Stimulated activated CD4-positive, alpha-beta T cell treated with anti-CD3 and anti-CD28 coated beads, Interleukin-2, amount 100 ng/mL, for 4 hours (primary cell): ENCODE measurements around the gene ENAH.
"Not testable (repeated sequence)": the region's sequence is repeated elsewhere in the genome, so short reads cannot be mapped to it uniquely, and the experiment has no call there.

Experiments
- DNase-seq: peaks from one replicate; pipeline ENCODE4 v3.0.0-alpha.2; 2020; ENCODE audit warnings: low read depth

ENAH gene

DNA sequence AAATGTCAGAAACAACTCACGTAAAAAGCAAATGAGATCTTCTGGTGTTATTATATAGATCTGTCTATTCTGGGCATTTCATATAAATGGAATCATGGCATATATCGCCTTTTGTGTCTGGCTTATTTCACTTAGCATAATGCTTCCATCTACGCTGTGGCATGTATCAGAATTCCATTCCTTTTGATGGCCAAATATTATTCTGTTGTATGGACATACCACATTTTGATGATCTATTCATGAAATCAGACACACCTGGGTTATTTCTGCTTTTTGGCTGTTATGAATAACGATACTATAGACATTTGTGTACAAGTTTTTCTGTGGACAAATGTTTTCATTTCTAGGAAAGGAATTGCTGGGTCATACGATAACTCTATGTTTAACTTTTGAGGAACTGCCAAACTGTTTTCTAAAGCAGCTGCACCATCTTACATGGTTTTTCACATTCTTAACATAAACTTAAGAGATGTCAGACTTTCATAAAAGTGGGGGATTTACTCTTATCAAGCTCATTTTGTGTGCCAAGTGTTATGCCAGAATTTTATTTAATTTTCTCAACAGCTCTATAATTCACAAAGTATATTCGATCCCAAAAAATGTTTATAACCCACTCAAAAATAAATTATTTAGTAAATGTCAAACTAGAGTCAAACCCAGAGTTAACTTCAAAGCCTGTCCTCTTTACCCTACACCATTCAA, 7.6 kb downstream of the ENAH start:
- DNase-seq: no peak

DNA sequence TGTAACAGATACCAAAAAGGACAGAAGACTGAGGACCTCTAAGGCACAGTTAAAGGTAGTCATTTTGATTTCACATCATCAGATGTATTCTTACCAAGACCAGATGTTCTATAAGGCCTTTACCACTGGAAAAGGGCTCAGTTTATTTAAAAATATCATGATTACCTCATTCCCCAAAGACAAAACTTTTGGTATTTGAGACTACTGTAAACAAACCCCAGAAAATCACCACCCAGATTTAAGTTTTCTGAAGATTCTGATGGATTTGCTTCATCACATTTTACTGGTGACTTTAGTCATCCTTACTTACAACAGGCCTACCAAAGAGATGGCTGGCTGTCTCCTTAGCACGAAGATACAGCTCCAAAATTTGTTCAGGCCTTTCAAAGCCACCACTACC, 8.3 kb downstream of the ENAH start:
- no peak for DNase-seq

DNA sequence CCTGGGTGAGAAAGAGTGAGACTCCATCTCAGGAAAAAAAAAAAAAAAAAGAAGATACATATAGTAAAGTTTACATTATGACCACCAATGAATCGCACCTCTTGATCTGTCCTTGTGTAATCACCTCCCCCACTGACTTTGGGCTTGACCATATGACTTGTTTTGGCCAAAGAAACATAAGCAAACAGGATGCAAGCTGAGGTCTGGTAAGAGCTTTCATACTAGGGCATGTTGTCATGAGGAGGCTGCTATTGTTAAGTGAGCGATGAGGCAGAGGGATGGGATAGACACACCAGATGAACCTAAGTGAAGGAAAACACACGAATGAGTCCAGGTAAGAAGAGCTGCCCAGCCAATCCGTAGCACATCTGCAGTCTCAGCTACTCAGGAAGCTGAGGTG, 10.7 kb downstream of the ENAH start:
- DNase-seq: no peak

DNA sequence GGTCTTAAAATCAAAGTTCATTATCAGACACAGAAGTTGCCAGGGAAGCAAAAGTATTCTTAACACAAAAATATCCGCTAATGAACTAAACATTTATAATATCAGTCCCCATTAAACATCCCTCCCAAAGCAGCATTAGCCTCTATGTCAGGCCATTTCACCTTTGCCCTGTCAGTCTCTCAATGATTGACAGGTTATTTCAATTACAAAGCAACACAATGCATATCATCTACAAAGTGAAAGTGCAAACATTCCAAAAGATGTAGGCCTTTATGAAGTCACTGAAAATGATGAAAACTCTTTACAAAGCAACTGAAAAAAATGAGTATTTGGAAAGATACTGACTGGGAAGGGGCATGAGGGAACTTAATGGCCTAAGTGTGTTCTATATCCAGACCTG, 14.1 kb downstream of the ENAH start:
- no peak for DNase-seq

DNA sequence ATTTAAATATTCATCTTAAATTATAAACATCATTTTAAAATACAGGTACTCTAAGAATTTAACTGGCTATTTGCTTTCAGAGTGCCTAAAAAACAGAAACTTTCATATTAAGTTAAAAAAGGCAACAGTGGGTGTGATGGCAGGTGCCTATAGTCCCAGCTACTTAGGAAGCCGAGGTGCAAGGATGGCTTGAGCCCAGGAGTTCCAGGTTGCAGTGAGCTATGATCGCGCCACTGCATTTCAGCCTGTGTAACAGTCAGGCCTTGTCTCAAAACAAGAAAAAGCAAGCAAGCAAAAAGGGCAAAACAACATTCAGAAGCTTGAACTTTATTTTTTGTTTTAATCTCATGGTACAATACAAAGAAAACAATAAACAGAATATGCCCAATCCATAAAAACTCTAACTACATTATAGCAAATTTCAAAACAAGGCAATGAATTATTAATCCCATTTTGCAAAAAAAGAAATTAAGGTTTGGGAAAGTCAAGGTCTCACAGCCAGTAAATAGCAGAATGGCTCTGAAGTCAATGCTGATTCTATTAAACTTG, 15.2 kb downstream of the ENAH start:
- DNase-seq: no peak

DNA sequence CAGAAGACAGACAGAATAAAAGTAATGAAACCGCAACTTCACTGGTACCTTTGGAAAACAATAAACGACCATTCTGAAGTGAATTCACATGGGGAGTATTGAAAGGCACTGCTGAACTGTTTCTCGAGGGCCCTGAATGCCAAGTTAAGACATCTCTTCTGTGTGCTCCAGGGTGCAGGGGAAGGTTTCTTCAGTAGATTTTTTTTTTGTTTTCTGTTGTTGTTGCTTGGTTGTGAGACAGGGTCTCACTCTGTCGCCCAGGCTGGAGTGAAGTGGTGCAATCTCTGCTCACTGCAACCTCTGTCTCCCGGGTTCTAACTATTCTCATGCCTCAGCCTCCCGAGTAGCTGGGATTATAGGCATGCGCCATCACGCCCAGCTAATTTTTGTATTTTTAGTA, 15.9 kb downstream of the ENAH start:
- not testable (repeated sequence) for DNase-seq

DNA sequence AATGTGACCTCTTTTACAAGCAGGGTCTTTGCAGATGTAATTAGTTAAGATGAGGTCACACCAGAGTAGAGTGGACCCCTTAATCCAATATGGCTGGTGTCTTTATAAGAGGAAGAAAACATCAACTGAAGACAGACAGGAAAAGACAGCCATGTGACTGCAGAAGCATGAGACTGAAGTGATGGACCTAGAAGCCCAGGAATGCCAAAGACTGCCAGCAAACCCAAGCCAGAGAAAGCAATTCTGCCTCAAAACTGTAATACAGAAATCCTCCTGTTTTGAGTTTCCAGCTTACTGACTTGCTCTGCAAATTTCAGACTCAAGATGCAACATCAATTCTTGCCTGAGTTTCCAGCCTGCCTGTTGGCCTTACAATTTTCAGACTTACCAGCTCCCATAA, 17.3 kb downstream of the ENAH start:
- no peak for DNase-seq

DNA sequence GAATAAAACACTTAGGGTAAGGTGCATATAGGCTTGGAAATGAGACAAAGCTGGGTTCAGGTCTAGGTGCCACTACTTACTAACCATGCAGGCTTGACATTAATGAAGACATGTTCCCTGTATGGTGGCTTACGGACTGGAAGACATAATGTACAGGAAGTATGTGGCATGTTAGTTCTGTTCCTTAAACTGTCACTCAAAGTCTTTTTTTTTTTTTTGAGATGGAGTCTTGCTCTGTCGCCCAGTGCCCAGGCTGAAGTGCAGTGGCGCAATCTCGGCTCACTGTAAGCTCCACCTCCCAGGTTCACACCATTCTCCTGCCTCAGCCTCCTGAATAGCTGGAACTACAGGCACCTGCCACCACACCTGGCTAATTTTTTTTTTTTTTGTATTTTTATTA, 20.1 kb downstream of the ENAH start:
- not testable (repeated sequence) for DNase-seq

DNA sequence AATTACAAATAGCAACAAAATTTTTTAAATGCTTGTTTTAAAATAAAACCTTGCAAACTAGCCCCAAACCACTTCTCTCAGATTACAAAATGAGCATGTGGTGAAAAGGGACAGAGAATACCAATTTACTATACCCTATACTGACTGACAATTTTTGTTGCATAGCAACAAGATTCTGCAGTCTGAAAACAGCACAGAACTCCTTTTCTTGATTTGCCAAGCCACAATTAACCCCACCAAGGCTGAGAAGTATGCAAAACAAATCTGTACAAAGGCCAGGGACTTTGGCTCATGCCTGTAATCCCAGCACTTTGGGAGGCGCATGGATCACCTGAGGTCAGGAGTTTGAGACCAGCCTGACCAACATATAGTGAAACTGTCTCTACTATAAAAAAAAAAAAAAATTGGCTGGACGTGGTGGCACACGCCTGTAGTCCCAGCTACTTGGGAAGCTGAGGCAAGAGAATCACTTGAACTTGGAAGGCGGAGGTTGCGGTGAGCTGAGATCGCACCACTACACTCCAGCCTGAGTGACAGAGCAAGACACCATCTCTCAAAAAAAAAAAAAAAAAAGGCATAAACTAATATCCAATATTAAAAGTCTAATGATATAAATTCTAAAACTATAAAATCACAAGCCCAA, 21.8 kb downstream of the ENAH start:
- no peak for DNase-seq

DNA sequence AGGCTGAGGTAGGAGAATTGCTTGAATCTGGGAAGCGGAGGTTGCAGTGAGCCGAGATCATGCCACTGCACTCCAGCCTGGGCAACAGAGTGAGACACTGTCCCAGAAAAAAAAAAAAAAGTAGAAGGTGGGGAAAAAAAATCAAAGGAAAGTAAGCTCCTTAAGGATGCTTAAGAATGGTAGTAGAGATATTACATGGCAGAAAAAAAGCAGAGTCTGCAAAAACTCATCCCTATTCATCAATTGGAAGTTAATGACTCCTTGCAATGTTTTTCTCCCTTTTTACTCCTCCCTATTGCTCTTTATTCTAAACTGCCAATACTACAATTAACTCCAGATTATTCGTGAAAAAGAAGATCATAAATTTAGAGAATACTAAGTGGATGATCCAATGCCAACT, 23.4 kb downstream of the ENAH start:
- DNase-seq: no peak

DNA sequence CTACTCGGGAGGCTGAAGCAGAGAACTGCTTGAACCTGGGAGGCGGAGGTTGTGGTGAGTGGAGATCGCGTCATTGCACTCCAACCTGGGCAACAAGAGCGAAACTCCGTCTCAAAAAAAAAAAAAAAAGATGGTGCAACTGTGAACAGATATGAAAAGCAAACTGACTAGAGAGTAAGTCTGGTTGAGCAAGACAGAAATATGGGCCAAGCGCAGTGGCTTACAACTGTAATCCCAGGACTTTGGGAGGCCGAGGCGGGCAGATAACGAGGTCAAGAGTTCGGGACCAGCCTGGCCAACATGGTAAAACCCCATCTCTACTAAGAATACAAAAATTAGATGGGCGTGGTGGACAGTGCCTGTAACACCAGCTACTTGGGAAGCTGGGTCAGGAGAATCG, 24.1 kb downstream of the ENAH start:
- not testable (repeated sequence) for DNase-seq

DNA sequence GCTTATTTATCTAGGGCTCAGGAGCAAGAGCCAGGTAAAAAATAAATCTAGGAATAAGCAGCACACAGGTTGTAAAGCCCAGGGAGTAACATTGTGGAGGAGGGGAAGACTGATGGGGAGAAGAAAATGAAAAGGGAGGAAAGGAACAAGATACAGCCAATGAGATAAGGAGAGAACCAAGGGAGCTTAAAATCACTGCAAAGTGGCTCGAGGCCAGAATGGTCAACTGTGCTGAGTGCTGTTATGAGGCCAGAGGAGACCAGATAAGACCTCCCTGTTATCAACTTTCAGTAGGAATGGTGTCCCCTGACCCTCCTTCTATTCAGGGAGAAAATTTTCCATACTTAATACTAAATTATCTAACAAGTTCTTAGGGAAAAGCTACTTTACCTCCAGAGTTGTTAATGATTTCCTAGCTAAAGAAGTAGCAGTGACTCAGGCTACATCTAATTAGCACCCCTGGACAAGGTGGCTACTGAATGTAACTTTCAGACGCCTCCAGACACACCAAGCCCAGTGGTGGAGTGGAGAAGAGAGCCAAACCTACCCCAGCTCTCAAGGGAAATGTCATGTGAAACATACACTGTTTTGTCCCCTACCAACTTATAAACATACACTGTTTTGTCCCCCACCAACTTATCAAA, 25.5 kb downstream of the ENAH start:
- no peak for DNase-seq

DNA sequence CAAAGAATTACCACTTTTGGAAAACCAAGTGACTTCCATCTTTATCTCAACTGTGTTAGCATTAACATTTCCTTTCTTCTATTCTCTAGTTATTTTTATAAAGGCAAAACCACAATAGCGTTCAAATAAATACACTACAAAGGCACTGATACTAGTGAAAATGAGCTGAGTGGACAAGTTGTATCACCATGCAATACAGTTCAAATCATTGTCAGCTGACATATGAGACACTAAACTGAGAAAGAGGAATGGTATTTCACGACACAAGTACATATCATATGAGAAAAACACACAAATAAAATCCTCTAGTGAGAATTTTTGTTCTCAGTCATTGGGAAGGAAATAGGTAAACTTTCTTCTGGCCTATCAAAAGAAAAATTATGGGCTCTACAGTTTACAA, 26.2 kb downstream of the ENAH start:
- DNase-seq: no peak

DNA sequence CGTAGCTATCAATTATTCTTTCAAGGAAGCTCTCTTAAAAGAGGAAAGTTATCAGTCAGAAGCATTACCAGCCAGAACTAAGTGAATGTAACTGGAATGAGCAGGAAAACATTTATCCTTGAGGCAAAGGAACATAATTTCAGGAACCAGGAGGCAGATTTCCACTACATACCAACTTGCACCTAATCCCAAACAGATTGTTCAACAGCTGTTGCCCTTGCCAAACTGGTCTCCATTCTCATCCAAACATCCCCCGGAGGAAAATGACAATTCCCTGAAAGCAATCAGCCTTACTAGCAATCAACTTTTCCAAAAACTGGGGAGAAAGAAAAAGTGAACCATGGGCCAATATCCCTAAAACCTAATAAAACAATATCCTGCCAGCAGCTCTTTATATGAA, 35.0 kb downstream of the ENAH start:
- no peak for DNase-seq

DNA sequence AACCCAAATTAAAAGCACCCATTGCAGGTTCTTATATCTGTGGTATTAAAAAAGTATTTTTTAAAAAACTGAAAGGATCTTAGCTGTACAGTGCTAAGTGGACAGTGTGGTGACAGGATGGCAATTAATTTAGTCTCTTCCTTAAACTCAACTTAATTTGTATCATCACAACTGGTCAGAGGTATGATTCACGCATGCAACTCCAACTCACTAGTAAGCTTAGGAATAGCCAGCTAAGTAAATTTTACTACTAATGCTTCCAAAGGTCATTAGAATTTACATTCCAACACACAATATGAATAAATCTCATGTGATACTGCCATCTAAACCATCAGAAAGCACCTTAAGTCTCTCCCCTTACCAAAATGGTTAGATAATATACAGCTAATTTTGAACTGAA, 35.4 kb downstream of the ENAH start:
- no peak for DNase-seq

DNA sequence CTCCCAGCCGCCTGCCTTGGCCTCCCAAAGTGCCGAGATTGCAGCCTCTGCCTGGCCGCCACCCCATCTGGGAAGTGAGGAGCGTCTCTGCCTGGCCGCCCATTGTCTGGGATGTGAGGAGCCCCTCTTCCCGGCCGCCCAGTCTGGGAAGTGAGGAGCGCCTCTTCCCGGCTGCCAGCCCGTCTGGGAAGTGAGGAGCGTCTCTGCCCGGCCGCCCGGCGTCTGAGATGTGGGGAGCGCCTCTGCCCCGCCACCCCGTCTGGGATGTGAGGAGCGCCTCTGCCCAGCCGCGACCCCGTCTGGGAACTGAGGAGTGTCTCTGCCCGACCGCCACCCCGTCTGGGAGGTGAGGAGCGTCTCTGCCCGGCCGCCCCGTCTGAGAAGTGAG, 37.5 kb downstream of the ENAH start:
- not testable (repeated sequence) for DNase-seq

DNA sequence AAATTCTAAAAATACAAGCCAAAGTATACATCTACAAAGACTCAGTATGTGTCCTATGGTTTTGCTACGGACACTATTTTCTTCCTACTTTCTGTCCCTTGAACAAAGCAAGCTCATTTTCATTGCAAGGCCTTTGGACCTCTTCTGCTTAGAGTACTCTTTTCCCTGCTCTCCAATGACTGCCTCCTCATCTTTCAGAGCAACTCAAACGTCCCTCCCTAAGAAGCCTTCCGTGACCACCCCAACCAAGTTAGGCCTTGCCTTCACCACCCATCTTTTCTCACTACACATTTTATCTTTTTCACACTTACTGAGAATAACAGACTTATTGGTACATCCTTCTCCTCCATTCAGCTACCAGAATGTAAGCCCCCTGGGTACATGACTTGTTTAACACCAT, 39.9 kb downstream of the ENAH start:
- DNase-seq: no peak

DNA sequence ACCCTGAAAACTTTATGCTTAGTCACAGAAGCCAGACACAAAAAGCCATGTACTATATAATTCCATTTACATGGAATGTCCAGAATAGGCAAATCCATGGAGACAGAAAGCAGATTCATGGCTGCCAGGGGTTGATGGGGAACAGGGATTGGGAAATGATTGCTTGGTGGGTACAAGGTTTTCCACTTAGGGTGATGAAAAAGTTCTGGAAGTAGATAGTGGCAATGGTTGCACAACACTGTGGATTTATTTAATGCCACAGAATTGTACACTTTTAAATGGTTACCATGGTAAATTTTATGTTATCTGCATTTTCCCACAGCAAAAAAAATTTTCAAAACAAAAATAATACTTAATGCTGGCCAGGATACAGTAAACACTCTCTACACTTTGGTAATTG, 40.6 kb downstream of the ENAH start:
- no peak for DNase-seq

DNA sequence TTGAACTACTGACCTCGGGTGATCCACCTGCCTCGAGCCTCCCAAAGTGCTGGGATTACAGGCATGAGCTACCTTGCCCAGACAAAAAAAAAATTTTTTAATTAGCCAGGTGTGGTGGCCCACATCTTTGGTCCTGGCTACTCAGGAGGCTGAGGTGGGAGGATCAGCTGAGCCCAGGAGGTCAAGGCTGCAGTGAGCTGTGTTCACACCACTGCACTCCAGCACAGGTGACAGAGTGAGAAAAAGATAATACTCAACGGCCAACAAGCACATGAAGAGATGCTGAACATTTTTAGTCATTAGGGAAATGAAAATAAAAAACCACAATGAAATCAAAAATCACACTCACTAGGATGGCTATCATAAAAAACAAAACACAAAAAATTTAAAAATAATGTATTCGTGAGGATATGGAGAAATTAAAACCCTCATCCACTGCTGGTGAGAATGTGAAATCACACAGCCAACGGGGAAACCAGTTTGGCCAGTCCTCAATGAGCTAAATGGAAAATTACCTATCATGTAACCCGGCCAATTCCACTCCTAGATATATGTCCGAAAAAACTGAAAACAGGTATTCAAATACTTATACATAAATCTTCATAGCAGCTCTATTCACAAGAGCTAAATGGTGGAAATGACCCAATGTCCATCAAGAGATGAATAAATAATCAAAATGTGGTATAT, 41.2 kb downstream of the ENAH start:
- DNase-seq: no peak

DNA sequence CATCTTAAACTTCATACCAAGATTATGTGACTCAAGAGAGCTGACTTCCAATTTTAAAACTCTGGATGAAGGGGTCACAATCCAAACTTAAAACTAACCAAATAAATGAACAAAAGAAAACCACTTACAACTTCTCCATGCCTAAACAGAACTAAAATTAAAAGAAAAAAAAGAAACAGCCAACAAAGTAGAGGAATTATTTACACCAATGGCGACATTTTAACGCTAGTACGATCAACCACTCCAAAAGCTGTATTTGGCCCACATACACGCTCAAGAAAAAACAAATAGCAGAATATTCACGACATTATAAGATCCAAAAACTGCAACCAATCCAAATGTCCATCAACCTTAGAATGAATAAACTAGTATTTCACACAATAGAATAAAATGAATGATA, 42.4 kb downstream of the ENAH start:
- no peak for DNase-seq

DNA sequence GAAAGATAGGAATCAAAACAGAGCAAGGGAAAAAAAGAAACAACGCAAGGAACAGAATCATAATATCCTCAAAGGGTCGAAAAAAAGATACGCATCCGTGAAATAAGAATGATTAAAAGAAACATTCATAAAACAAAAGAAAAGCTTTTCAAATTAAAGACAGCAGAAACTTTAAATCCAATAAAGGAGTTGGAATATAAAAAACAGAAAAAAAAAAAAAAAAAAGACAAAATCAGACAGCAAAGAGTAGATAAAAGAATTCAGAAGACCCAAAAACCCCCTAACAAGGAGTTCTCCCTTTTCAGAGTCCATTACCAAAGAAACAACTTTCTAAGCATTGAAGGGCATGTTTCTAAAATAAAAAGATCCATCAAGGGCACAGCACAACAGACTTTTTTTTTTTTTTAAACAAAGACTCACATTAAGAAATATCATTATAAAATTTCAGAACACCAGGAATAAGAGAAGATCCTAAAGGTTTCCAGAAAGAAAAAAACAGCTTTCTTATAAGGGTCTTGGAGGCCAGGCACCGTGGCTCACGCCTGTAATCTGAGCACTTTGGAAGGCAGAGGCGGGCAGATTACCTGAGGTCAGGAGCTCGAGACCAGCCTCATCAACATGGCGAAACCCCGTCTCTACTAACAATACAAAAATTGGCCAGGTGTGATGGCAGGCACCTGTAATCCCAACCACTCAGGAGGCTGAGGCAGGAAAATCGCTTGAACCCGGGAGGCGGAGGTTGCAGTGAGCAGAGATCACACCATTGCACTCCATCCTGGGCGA, 44.7 kb downstream of the ENAH start:
- no peak for DNase-seq

DNA sequence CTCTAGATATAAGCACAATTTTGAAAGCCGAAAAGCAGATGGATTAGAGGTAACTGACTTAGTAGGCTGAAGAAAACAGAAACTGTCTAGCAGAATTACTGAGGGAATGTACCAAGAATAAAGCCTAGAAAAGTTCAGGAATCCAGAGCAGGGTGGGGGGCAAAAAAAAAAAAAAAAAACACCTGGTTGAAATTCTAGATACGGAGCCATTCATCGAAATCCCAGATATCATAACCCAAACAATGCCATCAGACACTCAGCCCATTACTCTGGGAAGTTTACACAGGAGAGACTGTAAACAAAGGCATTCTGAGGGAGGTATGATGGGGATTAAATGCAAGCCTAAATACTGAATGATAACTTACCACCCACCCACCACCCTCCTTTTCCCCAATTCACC, 45.6 kb downstream of the ENAH start:
- no peak for DNase-seq
